ENCODE results near the gene CNR1.
"Not testable (repeated sequence)": the region's sequence is repeated elsewhere in the genome, so short reads cannot be mapped to it uniquely, and the experiment has no call there.

CNR1 gene

DNA sequence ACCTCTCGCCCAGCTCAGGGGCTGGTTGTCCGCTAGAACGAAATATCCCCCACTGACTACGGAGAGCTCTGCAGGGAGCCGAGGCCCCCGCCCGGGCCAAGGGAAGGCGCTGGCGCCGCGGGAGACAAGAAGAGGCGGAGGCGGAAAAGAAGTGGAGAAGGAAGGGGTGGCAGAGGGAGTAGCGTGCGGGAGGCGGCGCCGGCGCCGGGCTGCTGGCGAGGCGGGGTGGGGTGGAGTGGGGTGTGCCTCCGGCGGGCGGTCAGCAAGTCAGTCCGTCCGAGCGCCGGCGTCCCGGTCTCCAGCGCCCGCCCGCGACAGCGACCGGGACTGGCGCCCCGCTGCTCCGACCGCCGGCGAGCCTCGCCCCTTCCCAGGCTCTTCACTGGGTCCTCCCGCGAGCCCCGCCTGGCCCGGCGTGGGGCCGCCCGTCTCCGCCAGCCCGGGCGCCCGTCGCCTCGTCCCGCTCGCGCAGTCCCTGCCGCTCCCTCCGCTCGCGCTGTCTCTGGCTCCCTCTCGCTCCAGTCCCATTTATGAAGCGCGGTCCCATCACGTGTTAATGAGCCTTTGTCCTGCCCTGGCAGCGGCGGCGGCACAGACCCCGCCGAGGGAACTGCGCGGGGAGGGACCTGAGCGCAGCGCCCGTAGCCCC lies at the start of gene CNR1:
Gene CNR1, minus strand, starts transcription at position 504 of the 649 bp plus-strand sequence. CDS start 21,073 bp downstream, outside the sequence.
- no peak for DNase-seq (ENCODE audit: low read depth in 2 of 2)

DNA sequence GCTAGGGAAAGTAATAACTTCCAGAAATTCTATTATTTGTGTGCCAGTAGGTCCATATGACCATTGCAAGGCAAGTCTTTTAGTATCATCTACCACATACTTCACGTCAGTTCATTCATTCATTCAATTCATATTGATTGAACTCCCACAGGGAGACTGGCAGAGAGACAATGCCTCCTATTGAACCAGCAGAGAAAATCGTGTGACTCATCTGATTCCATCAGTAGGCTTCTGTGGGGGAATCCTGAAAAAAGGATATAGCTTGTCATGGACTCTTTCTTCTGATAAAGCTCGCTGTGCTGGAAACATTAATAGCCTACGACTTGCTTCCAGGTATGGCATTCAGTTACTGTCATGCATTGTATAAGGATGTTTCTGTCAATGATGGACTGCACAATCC lies 45.3 kb upstream of the CNR1 start:
- DNase-seq (ENCODE audit: low read depth in 2 of 2) = no peak

DNA sequence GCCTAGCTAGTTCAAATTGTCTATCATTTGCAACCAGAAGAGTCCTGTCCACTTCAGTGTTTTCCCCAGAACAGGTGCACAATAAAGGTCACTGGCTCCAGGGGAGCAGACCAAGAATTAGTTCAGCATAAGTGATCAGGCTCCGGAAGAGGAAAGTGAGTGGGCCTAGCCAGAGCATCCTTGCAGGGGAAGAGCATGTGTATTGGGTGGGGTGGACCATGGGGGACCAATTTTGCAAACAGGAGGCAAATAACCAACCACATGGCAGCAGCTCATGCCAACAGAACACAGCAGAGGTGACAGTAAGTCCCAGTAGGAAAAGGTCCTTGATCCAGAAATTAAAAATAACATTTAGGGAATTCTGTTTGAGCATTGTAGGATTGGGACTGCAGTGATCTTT lies 43.2 kb upstream of the CNR1 start:
- no peak for DNase-seq (ENCODE audit: low read depth in 2 of 2)

- DNase-seq (ENCODE audit: low read depth in 2 of 2) = no peak
Observed at GRCh38 chr6:88208726-88209125, 42.6 kb upstream of the CNR1 start.

- DNase-seq (ENCODE audit: low read depth in 2 of 2) = not testable (repeated sequence)
Observed at GRCh38 chr6:88201734-88202133, 35.6 kb upstream of the CNR1 start.

GRCh38 chr6:88184921-88185320 lies 18.8 kb upstream of the CNR1 start:
- DNase-seq (ENCODE audit: low read depth in 2 of 2) = no peak

DNA sequence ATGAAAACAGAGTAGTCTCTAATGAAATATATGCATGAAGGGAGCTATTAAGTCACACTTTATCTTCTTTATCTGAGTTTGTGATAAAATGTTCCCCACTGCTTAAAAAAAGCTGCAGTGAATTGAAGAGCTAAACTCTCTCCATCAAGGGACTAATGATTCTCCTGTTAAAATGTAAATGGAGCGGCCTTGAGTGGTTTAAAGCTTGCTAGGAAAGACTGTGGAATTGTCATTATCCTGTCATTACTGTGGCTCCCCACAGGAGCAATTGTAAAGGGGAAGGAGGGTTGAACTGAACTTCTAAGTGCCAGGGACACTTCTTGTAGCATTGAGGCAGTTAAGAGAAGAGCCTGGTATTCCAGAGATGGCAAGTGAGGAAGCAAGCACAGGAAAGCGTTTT lies 17.3 kb upstream of the CNR1 start:
- DNase-seq (ENCODE audit: low read depth in 2 of 2) = no peak

GRCh38 chr6:88179692-88180091 lies 13.5 kb upstream of the CNR1 start:
- no peak for DNase-seq (ENCODE audit: low read depth in 2 of 2)

- DNase-seq (ENCODE audit: low read depth in 2 of 2) = no peak
Observed at GRCh38 chr6:88177961-88178464, 11.9 kb upstream of the CNR1 start.

DNA sequence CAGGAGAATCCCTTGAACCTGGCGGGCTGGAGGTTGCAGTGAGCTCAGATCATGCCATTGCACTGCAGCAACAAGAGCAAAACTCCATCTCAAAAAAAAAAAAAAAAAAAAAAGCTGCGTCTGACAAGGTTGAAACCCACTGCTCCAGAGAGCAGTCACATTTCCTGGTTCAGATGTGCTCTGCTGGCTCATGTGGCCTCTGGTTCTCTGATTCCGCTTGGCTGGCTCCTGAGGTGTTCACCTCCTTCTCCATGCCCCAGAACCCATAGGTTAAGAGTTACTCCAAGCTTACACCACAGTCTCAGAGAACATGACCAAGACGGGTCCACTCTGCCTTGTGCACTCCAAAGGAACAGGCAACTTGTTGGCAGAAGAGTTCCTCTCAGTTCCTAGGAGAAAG lies 8.8 kb upstream of the CNR1 start:
- DNase-seq (ENCODE audit: low read depth in 2 of 2) = no peak

DNA sequence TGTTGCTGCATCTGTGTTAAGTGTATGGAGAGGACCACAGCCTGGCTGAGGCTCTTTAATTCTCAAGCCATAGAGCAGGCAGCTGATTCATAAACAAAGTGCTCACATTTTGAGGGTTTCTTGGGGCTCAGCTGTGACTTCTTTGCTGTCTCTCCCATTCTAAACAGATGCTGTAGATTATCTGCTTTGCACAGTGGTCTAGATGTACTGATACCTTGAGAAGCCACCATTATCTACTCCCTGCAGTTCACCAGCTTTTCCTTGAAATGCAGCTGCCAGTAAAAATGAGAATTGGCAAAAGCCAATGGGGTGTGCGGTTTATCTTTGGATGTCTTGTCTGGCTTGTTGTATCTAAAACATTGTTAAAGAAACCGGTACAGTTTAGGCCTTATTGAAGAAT lies 5.2 kb upstream of the CNR1 start:
- no peak for DNase-seq (ENCODE audit: low read depth in 2 of 2)

DNA sequence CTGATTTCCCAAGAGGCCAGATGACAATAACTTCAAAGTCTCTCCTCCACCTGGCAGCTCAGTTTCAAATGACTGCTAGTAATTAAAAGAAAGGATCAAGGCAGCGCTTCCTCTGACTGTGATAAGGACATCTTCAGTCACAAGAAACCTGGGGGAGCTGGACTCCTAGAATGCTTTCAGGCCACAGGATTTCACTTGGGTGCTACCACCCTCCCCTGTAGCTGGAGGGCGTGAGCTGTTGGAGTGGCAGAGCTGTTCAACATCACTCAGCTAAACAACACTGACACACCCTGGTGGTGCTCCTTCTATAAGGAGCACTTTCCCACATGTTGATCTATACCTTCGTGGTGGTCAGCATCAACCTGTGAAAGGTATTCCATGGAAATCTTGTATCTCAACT lies 2.2 kb upstream of the CNR1 start:
- no peak for DNase-seq (ENCODE audit: low read depth in 2 of 2)

GRCh38 chr6:88167352-88167937 lies 1.3 kb upstream of the CNR1 start:
- no peak for DNase-seq (ENCODE audit: low read depth in 2 of 2)

DNA sequence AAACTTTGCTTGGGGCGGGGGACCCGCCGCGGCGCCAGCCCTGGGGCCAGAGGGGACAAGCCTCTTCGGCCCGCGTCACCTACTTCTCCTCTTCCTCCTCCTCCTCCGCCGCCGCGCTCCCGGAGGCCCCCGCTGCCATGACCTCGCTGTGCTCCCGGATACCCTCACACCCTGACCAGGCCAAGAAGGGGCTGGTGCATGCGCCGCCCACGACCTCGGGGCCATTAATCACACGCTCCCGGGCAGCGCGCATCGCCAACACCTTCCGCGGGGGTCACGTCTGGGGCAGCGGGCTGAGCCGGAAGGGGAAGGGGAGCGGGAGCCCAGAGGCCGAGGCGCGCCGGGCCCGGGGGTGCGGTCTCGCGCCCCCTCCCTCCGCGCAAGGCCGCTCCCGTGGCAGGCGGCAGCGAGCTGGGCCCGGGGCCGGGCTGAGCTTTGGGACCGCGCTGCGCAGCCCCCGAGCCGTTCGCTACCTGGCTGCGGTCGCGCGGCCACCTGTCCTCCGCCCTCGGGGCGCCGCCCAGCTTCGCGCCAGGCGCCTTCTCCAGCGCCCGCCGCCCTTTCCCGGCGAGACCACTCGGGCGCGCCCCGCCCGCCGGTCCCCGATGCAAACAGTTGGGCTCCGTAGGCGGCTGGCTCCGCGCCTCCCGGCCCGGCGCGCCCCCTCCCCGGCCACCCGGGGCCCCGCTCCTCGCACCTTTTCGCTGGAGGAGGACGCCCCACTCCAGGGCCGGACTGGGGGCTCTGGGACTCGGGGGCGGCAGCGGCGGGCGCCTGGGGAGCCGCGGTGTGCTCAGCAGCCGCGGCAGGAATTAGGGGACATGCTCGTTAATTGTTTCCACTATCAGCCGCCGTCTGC lies 575 bp upstream of the CNR1 start:
- DNase-seq (ENCODE audit: low read depth in 2 of 2) = no peak

GRCh38 chr6:88165087-88165843 lies 882 bp downstream of the CNR1 start:
- DNase-seq (ENCODE audit: low read depth in 2 of 2) = no peak

DNA sequence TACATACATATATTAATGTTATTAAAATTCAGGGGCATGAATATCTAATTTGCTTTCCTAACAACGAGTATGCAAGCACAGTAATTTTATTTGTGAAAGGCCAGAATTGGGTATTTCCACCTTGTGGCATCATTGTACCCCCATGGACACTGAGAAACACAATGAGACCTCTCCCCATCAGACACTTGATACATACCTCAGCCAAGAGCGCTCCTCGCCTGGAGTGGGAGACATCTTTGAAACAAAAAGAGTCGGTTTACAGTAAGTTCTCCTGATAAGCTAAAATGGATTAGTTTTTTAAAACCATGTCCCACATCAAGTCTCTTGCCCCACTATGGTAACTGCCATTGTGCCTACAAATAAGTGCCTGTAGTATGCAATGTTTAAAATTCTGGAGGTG lies 2.1 kb downstream of the CNR1 start:
- DNase-seq (ENCODE audit: low read depth in 2 of 2) = no peak

DNA sequence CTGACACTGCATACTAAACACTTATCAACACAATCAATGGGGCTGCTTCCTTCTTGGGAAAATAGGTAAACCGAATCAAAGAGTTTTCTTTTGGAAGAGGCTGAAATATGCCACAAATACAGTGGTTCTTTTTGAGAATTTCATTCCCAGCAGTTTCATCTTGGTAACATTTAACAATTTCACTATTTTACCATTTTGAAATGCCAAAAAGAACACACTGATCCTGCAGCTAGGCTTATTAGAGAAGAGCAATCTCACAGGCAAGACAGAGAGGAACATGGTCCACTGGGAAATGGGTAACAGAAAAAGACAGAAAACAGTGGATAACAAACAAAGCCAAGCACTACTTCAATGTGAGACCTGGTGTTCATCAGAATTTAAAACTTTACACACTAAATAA lies 2.5 kb downstream of the CNR1 start:
- no peak for DNase-seq (ENCODE audit: low read depth in 2 of 2)

- DNase-seq (ENCODE audit: low read depth in 2 of 2) = no peak
Observed at GRCh38 chr6:88161940-88162339, 4.2 kb downstream of the CNR1 start.

- no peak for DNase-seq (ENCODE audit: low read depth in 2 of 2)
Observed at GRCh38 chr6:88157106-88157505, 9.0 kb downstream of the CNR1 start.

GRCh38 chr6:88145298-88145963 lies 20.7 kb downstream of the CNR1 start:
- DNase-seq (ENCODE audit: low read depth in 2 of 2) = no peak

DNA sequence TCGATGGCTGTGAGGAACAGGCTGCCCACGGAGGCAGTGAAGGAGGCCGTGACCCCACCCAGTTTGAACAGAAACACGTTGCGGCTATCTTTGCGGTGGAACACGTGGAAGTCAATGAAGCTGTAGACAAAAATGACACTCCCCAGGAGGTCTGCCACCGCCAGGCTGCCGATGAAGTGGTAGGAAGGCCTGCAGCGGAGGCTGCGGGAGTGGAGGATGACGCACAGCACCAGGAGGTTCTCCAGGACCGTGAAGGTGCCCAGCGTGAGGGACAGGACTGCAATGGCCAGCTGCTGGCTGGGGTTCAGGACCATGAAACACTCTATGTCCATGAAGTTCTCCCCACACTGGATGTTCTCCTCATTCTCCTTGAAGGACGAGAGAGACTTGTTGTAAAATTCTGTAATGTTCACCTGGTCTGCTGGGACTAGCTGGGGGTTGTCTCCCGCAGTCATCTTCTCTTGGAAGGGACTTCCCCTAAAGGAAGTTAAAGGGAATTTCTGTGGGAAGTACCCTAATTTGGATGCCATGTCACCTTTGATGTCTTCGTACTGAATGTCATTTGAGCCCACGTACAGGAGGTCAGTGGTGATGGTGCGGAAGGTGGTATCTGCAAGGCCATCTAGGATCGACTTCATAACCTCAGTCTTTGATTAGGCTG lies 21.4 kb downstream of the CNR1 start:
- no peak for DNase-seq (ENCODE audit: low read depth in 2 of 2)
